ENCODE data around the gene MYO5C.
"Not testable (repeated sequence)": the region's sequence is repeated elsewhere in the genome, so short reads cannot be mapped to it uniquely, and the experiment has no call there.

The MYO5C gene

DNA sequence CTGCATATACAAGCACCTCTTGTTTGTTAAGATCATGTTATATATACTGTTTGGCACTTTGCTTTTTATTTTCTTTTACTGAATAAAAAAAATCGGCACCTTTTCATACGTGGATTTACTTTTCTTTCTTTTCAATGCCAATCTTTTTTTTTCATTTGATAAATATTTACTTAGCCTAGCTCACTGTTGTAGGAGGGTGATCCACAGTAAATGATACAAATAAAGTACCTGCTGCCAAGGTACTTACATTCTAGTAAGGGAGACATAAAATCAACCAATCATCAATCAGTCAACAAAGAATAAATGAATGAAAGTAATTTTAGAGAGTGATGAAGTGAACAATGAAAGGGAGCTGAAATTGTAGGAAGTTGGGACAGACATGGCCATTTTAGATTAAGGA, 122.7 kb downstream of the MYO5C start:
- DNase-seq (ENCODE audit: low spot score), result no peak

- DNase-seq (ENCODE audit: low spot score), result no peak
Measured at GRCh38 chr15:52171807-52172206, 123.8 kb downstream of the MYO5C start.

DNA sequence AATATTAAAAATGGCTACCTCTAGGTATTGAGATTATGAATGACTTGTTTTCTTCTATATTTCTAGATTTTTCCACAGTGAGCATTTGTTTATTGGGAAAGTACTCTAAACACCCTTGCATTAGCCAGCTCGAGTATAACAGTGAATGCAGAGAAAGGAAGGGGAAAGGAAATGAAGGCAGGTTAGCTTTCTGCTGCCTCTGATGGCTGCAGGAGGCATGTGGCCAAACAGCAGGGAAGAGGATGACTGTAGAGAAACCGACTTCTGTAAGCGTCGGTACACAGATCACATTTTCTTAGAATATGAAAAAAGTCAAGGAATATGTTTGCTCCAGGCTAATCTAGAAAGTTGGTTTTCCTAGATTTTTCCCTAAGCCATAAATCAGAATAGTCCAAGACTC, 124.2 kb downstream of the MYO5C start:
- DNase-seq (ENCODE audit: low spot score), result no peak

DNA sequence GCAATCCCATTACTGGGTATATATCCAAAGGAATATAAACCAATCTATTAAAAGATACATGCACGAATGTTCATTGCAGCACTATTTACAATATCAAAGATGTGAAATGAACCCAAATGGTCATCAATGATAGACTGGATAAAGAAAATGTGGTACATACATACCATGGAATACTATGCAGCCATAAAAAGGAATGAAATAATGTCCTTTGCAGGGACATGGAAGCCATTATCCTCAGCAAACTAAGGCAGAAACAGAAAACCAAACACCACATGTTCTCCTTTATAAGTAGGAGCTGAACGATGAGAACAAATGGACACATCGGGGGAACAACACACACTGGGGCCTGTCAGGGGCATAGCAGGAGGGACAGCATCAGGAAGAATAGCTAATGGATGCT, 125.4 kb downstream of the MYO5C start:
- DNase-seq (ENCODE audit: low spot score), result not testable (repeated sequence)

DNA sequence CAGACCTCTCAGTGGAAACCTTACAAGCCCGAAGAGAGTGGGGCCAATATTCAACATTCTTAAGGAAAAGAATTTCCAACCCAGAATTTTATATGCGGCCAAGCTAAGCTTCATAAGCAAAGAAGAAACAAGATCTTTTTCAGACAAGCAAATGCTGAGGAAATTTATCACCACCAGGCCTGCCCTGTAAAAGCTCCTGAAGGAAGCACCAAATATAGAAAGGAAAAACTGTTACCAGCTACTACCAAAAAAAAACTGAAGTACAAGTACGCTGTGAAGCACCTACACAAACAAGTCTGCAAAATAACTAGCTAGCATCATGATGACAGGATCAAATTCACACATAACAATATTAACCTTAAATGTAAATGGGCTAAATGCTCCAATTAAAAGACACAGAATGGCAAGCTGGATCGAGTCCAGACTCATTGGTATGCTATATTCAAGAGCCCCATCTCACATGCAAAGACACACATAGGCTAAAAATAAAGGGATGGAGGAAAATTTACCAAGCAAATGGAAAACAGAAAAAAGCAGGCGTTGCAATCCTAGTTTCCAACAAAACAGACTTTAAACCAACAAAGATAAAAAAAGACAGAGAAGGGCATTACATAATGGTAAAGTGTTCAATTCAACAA, 130.0 kb downstream of the MYO5C start:
- DNase-seq (ENCODE audit: low spot score), result not testable (repeated sequence)

- no peak for DNase-seq (ENCODE audit: low spot score)
Measured at GRCh38 chr15:52164631-52165265, 130.9 kb downstream of the MYO5C start.

DNA sequence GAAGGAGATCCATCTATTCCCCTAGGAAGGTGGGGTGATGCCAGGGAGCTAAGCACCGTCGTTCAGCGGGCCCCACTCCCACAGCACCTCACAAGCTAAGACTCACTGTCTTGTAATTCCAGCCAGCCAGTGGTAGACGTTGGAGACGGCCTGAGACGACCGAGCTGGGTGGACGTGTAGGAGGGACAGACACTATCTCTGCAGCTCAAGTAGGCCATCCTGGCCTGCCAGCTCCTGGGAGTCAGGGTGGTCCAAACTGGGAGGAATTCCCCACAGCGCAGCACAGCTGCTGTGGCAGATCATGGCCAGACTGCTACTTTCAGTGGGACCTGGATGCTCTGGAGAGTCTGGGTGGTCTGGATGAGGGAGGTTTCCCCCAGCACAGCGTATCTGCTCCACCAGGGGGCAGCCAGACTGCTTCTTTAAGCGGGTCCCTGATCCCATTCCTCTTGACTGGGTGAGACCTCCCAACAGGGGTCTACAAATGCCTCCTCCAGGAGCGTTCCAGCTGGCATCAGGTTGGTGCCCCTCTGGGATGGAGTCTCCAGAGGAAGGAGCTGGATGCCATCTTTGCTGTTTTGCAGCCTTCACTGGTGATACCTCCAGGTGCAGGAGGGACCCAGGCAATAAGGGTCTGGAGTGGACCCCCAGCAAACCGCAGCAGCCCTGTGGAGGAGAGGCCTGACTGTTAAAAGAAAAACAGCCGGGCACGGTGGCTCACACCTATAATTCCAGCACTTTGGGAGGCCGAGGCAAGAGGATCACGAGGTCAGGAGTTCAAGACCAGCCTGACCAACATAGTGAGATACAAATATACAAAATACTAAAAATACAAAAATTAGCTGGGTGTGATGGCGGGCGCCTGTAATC, 132.0 kb downstream of the MYO5C start:
- DNase-seq (ENCODE audit: low spot score), result no peak

DNA sequence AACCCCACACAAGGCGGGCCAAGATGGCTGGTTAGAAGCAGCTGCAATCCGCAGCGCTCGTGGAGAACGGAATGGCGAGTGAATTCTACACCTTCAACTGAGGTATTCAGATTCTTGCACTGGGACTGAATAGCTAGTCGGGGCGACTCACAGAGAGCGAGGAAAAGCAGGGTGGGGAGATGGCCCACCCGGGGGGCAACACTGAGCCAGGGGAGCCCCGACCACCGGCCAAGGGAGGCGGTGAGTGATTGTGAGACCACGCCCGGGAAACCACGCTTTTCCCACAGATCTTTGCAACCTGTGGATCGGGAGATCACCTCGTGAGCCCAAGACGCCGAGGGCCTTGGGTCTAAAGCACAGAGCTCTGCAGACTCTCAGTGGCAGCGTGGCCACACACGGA, 132.7 kb downstream of the MYO5C start:
- no peak for DNase-seq (ENCODE audit: low spot score)

- DNase-seq (ENCODE audit: low spot score), result no peak
Measured at GRCh38 chr15:52162260-52162659, 133.3 kb downstream of the MYO5C start.

DNA sequence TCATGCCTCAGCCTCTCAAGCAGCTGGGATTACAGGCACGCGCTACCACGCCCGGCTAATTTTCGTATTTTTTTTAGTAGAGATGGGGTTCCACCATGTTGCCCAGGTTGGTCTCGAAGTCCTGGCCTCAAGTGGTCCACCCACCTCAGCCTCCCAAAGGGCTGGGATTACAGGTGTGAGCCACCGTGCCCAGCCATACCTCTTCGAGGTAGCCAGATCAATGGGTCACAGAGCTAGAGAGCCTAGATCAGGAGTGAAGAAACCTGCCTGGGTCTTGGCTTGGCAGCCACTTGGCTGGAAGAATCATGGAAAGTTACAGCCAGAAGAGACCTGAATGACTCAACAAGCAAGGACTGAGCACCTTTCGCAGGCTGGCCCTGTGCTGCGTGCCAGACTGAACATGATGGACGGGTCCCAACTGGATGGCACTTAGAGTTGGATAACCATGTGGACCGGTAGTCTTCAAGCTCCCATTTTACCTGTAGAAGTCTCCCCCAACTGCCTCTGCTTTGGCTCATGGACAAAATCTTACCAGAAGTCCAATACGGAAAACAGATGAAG, 134.1 kb downstream of the MYO5C start:
- no peak for DNase-seq (ENCODE audit: low spot score)

GRCh38 chr15:52159645-52160044, 136.0 kb downstream of the MYO5C start:
- no peak for DNase-seq (ENCODE audit: low spot score)

DNA sequence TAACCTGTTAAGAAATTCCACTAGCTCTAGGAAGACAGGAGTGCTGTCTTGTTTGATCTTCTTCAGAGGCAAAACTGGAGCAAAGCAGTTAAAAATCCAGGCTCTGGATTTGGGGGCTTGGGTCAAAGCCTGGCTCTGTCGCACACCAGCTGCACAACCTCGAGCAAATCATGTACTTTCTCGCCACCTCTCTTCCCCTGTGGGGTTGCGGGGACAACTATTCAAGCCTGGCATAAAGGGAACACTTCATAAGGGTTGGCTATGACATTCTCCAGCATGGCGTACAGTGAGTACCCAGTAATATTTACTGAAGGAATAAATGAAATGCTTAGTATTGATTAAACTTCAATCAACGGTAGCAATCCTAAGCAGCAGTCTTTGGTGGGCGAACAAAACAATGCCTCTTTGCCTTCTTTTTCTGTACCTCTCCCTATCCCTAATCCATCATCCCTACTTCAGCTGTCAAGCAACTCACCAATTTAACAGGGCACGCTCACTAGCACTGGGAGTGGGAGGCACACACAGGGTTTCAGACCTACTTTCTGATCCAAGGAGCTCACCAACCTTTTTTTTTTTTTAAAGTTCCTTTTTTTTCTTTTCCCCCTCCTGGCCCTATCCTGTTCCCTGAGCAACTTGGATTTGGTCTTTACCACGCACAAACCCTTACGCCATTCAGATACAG, 137.4 kb downstream of the MYO5C start:
- DNase-seq (ENCODE audit: low spot score), result no peak

- DNase-seq (ENCODE audit: low spot score), result no peak
Measured at GRCh38 chr15:52155878-52156277, 139.7 kb downstream of the MYO5C start.

- no peak for DNase-seq (ENCODE audit: low spot score)
Measured at GRCh38 chr15:52154896-52155865, 140.4 kb downstream of the MYO5C start.

DNA sequence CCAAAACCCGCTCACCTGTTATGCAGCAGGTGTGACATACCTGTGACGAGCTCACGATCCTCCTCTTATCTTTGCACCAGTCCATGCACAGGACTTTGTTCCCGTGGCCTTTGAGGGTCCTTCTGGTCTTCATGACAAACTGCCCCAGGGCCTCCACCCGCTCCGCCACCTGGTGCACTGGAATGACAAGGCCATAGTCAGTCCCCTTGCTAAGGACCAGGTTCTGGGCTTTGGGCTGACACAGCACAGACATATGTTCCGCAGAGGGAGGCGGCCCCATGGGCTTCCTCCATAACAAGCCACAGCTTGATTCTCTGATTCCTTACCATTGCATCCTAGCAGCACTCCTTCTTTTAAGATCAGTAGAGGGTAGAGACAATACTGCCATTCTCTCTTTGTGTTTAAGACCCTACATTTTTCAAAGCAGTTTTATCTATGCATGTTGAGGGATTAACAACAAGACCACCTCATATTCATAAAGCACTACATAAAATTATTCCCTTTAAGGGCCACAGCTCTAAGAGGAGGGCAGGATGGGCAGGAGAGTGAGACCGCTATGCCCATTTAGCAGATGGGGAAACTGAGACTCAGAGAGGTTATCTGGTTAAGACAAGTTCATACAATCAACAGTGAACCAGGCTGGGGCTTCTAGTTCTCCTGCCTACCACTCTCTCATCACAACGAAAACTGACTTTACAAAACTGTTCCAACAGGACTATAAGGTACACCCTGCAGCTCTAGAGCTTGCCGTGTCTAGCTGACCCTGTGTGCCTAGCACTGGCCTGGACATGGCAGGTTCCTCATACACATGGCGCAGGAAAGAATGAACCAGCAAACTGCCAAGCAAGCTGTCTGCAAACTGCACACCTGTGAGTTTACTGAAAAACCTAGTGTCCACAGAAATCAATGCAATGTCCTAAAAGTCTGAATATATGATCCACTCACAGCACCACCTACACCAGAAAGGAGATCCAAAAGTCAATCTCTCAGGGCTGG, 141.4 kb downstream of the MYO5C start:
- DNase-seq (ENCODE audit: low spot score), result no peak

- DNase-seq (ENCODE audit: low spot score), result no peak
Measured at GRCh38 chr15:52151353-52151752, 144.3 kb downstream of the MYO5C start.

GRCh38 chr15:52150871-52151270, 144.7 kb downstream of the MYO5C start:
- DNase-seq (ENCODE audit: low spot score), result no peak

GRCh38 chr15:52150043-52150825, 145.4 kb downstream of the MYO5C start:
- DNase-seq (ENCODE audit: low spot score), result no peak

DNA sequence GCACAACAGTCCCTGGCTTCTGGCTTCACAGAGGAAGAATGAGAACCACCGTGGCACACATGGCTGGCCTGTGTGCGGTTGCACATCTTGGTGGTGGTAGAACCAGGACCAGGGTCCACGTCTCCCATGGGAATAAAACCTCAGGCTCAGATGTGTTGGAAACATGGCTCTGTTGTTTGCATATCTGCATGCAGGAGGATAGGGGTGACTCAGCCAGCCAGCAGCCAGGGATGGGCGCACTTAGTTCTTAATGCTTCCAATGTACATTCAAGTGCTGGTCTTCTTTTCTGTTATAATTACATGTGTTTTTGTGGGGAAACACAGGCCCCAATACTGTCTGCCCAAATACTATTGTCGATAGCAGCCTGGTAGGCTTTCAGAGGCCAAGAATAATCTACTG, 147.2 kb downstream of the MYO5C start:
- no peak for DNase-seq (ENCODE audit: low spot score)
